Vagina (tissue), 2 donors: ENCODE data around the gene FPGS.
"Not testable (repeated sequence)": the region's sequence is repeated elsewhere in the genome, so short reads cannot be mapped to it uniquely, and the experiment has no call there.

Experiments used
- POLR2A ChIP-seq, 2 donors: fragments of 450-650 bp; IDR thresholded peaks; one replicate each; pipeline ENCODE4 v1.6.1; 2017; ENCODE audit warnings: antibody characterized with exemption in 2 of 2, mild to moderate bottlenecking in 2 of 2, moderate library complexity in 2 of 2
- POLR2AphosphoS5 ChIP-seq, 2 donors: sonication (generic); formaldehyde crosslinking; IDR thresholded peaks; one replicate each; pipeline ENCODE4 v1.9.0; 2017; ENCODE audit warnings: antibody characterized with exemption in 2 of 2, mild to moderate bottlenecking in 2 of 2, low read depth in 1 of 2; ENCODE audit not compliant: insufficient read depth in 1 of 2
- TF ChIP-seq, protein P1 (sequence below), 3 experiments: fragments of 450-650 bp in 2 of 3; fragments of 200-600 bp in 1 of 3; sonication (generic) in 1 of 3; IDR thresholded peaks; one replicate each; pipeline ENCODE4 v1.5.1; 2017 to 2019; ENCODE audit warnings: antibody characterized with exemption in 3 of 3, mild to moderate bottlenecking in 2 of 3, moderate library complexity in 2 of 3

DNA sequence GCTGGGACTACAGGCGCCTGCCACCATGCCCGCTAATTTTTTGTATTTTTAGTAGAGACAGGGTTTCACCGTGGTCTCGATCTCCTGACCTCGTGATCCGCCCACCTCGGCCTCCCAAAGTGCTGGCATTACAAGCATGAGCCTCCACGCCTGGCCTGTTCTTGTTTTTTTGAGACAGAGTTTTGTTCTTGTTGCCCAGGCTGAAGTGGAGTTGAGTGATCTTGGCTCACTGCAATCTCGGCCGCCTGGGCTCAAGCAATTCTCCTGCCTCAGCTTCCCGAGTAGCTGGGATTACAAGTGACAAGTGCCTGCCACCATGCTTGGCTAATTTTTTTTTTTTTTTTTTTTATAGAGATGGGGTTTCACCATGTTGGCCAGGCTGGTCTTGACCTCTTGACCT is 45.9 kb upstream of the FPGS start:
- not testable (repeated sequence) for TF ChIP-seq POLR2AphosphoS5 (IDR thresholded peaks at IDR 0.05; ENCODE audit: insufficient read depth in 1 of 2, low read depth in 1 of 2); POLR2A (IDR thresholded peaks at IDR 0.05)
- TF ChIP-seq, protein P1, sequence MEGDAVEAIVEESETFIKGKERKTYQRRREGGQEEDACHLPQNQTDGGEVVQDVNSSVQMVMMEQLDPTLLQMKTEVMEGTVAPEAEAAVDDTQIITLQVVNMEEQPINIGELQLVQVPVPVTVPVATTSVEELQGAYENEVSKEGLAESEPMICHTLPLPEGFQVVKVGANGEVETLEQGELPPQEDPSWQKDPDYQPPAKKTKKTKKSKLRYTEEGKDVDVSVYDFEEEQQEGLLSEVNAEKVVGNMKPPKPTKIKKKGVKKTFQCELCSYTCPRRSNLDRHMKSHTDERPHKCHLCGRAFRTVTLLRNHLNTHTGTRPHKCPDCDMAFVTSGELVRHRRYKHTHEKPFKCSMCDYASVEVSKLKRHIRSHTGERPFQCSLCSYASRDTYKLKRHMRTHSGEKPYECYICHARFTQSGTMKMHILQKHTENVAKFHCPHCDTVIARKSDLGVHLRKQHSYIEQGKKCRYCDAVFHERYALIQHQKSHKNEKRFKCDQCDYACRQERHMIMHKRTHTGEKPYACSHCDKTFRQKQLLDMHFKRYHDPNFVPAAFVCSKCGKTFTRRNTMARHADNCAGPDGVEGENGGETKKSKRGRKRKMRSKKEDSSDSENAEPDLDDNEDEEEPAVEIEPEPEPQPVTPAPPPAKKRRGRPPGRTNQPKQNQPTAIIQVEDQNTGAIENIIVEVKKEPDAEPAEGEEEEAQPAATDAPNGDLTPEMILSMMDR (IDR thresholded peaks at IDR 0.05), result not testable (repeated sequence)
